Skin epidermis (tissue), 12 donors: ENCODE results near the gene TSPAN31.
"Not testable (repeated sequence)": the region's sequence is repeated elsewhere in the genome, so short reads cannot be mapped to it uniquely, and the experiment has no call there.

Experiments used
- H3K27ac ChIP-seq, 21 experiments: fragments of 200-600 bp; sonication (generic) in 11 of 21; one replicate each; pipeline ENCODE4 v1.5.0; 2020; ENCODE audit warnings: mild to moderate bottlenecking in 3 of 21, inconsistent platforms in 2 of 21, moderate library complexity in 2 of 21
- H3K4me3 ChIP-seq, 7 experiments: fragments of 200-600 bp; sonication (generic) in 2 of 7; one replicate each; pipeline ENCODE4 v1.5.0; 2020; ENCODE audit warnings: inconsistent platforms in 2 of 7, mild to moderate bottlenecking in 2 of 7, moderate library complexity in 1 of 7

TSPAN31 gene

DNA sequence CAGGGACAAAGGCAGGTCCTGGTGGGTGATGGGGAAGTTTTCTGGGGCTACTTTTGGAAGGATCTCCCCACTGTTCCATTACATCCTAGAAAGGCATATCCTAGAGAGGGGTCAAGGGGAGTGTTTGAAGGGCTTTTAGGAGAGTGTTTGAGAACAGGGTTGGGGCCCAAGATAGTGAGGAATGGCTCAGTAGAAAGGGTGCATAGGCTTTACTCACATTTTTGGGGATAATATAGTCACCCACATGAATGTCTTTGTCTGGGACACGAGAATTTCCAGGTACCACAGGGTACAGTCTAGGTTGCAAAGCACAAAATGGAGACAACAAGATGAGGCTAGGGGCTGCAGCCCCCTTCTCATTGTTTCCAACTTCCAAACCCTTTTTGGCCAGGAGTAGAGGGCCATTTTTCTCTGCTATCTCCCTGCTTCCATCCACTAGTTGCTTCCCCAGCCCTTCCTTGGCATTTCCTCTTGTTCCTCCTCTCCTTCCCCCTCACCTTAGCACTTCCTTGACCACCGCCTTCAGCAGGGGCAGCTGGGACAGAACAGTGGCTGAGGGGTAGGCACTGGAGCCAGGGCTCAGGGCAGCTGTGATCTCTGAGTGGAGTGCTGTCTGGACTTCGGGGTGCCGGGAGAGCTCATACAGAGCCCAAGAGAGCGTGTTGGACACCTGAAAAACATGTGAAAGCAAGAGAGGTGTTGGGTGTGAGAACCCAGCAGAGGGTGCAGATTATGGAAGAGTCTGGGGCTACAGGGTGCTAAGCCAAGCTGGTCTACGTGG, 19.2 kb downstream of the TSPAN31 start:
- peak overlapping the region in 2 of 7 experiments; percentile 35 to 53 for H3K4me3 ChIP-seq

DNA sequence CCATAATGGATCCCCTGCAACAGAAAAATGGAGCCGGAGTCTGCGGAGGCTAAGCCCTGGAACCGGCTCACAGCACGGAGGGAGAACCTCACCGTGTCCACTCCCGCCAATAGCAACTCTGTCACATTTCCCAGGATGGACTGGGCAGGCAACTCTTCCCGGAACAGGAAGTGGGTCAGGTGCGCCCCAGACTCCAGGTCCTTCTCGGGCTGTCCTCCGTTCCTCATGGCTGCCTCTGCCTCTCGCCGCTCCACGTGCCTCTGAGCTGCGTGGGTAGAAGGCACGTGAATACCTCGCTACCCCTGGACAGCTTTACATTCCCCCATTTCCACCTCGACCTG, 19.8 kb downstream of the TSPAN31 start:
- H3K4me3 ChIP-seq, result peak overlapping the region; percentile 27 to 53 (median 31)

More for the DNA sequence above, 19.2 kb downstream of the TSPAN31 start:
- H3K27ac ChIP-seq, result peak overlapping the region in 1 of 21 experiments; percentile 69

DNA sequence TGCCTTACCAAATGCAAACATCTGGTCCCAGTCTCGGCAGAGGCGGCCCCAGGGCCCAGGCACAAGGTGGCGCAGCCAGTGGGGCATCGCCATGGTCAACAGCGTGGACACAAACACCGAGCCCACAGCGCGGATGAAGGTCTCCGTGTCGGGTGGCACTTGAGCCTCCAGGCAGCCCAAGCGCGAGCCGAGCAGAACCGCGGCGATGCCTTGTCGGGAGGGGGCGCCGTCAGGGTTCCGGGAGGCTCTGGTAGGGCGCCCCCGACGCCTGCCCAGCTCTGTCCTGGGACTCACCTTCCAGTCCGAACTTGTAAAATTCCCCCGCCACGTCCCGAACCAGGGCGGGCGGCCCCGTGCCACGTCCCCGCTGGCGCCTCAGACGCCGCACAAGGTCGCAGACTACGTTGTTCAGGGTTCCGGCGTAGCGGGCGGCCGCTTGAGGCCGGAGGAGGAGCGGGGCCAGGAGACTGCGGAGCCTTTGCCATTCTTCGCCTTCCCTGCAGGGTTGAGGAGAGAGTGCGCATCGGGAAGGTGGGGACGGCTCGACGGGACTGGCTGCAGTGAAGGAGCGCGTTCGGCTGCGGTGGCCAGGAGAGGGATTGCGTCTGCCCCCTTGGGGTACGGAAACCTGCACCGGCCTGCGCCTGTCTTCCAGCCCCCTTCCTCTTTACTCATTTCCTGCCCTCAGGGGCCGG, 20.3 kb downstream of the TSPAN31 start:
- H3K27ac ChIP-seq, result peak overlapping the region in 6 of 21 experiments; percentile 11 to 69 (median 30)
- H3K4me3 ChIP-seq, result peak overlapping the region; percentile 27 to 53 (median 31)

More for the DNA sequence above, 19.8 kb downstream of the TSPAN31 start:
- H3K27ac ChIP-seq, result peak overlapping the region in 4 of 21 experiments; percentile 29 to 69 (median 37)

DNA sequence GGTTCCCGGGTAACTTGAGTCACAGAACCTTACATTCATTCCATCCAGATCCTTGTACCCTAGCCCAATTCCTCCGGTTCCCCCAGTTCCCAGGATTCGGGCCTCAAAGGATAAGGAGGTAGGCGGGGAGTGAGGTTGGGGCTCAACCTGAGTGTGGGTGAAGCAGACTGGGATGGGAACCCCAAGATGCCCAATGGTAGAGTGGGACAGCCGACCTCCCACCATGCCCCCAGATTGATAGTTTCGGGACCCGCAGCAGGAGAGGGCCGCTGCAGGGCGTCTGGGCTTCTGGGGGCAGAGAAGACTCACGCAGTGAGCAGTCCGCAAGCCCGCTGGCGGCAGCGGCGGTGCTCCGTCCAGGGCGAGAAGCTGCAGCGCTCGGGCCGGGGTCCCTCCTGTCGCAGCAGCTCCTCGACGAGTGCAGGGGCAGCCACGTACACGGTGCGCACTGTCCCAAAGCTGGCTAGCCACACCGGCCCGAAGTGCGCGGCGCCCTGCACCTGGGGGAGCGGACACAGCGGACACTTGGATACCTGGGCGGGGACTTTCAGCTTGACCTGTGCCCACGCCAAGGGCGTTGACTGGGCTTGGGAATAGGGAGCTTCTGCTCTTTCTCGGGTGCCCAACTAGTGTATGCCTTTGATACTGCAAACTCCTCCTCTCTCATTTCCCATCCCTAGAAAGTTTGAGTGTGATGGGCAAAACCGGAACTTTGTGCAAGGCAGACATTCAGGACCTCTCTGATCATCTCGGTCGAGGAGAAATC, 21.0 kb downstream of the TSPAN31 start:
- Histone ChIP-seq H3K4me3 (peak overlapping the region; percentile 27 to 53 (median 31)), H3K27ac (peak overlapping the region in 2 of 21 experiments; percentile 29 to 69)

DNA sequence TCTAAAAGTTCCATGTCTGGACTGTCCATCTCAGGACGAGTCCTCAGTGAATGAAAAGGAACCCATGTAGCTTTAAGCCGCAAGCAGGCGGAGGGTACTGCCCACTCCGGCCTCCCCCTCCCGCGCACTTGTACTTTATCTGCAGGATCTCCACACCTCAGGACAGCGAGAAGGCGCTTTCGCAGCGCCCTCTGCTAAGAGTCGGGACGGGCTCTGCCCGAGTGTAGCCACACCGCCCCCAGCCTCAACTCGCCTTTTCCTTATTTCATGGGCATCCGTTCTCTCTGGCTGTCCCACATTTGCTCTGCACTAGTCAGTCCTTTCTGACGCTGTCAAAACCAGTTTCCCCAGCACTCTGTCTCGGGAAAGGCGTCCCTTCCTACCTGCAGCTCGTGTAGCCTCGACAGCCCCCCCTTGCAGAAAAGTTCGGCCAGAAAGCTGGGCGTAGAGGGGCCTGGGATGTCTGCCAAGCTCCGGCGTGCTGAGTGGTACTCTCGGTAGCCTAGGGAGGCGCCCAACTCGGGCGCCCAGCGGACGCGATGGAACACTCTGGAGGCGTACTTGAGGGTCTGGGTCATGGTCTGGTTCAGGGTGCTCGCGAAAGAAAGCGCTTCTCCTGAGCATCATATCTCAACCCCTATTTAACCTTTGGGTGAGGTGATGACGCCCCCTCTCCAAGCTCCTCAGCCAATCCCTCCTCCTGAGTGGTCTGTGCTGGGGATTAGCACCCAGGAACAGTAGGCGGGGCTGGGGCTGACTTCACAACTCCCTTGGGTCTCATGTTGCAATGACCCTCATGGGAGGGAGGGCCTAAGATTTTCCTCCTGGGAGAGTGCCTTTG, 21.8 kb downstream of the TSPAN31 start, which contains the start of gene CYP27B1:
Gene CYP27B1 (minus strand): TSS at position 615 of the 841 bp plus-strand sequence. CDS start 37 bp downstream, at position 578.
- Histone ChIP-seq H3K27ac (peak within 1 kb of the TSS in 1 of 21 experiments; percentile 69), H3K4me3 (peak within 1 kb of the TSS; percentile 27 to 53 (median 31))

DNA sequence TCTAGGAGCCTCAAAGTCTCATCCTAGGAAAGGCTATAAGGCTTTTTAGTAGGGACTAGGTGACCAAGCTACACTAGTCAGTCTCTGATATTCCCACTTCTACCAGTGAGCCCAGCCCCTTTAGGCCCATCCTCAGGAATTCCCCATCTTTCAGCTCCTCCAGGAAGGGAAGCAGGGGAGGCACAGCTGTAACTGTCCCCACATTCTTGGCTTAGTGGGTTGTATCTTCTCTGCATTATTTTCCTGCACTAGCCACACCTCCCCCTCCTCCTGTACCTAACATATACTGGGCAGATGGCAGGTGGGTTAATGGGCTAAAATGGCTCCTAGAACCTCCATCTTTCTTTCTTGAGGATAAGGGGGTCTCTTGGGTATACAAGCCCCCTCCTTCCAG, 22.5 kb downstream of the TSPAN31 start:
- Histone ChIP-seq H3K27ac (no peak overlapping the region), H3K4me3 (no peak overlapping the region)

DNA sequence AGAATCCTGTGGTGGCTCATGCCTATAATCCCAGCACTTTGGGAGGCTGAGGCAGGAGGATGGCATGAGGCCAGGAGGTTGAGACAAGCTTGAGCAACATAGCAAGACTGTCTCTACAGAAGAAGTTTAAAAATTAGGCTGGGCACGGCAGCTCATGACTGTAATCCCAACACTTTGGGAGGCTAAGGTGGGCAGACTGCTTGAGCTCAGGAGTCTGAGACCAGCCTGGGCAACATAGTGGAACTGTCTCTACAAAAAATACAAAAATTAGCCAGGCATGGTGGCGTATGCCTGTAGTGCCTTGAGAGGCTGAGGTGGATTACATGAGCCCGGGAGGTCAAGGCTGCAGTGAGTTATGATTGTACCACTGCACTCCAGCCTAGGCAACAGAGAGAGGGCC, 23.0 kb downstream of the TSPAN31 start:
- no peak overlapping the region for H3K27ac ChIP-seq
- H3K4me3 ChIP-seq, result no peak overlapping the region

DNA sequence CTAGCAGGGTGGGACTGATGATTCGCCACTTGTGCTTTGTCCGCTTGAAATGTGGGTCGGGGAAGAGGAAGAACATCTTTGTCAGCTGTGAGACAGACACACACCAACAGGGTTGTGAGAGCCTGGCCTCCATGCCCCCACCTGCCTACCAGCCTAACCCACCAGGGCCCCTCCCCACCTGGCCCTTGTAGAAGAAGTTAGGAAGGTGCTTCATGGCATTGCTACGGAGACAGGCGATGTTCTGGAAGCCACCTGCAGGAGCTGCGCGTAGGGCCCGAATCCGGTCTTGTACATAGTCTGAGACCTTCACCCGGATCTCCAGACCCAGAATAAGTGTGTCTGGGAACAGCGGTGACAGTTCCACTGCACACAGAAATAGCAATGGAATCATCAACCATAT, 24.8 kb downstream of the TSPAN31 start:
- no peak overlapping the region for H3K27ac ChIP-seq
- no peak overlapping the region for H3K4me3 ChIP-seq

DNA sequence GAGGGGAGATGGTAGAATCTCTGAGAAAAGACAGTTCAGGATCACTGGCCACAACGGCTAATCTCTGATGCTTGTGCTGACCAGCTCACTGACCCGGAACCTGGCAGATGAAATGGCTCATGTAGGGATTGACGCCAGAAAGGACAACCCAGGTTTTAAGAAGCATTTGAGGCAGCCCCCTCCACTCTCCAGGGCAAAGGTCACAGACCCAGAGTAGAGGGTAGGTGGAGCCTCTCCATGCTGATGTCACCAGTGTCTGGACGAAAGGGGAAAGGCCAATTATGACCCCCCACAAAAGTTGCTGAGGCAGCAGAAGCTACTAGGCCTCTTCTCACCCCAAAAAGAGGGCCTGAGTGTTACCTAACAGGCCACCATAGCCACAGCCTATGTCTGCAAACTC, 25.9 kb downstream of the TSPAN31 start:
- H3K27ac ChIP-seq, result peak overlapping the region in 5 of 21 experiments; percentile 24 to 93 (median 87)

DNA sequence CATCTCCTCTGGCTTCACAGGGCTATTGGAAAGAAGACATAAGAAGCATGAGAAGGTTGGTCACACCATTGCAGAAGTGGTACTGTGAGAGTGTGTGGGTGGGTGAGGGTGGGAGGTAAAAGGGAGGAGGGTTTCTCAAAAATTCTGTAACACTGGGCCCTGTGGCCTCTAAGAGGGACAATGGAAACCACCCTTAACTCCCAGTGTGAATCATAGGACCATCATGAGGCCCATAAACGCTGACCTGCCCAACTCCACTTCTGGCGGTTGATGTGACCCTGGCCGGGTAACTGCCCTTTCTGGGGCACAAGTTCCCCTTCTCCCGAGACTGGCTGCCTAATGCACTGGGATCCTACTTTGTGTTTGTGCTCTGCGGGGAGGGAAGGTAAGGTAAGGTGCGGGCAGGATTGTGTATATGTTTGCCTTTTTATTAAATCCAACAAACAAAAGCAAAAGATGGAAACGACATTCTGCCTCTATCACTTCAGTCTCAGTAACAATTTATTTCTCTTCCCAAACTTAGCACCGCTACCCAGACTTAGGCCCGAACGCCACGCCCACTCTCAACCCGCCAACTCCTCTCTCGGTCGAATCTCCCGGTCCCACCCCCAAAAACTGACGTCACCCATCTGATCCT, 26.5 kb downstream of the TSPAN31 start:
- Histone ChIP-seq H3K27ac (peak overlapping the region in 20 of 21 experiments; percentile 62 to 93 (median 89)), H3K4me3 (peak overlapping the region; percentile 45 to 93 (median 74))

More for the DNA sequence above, 25.9 kb downstream of the TSPAN31 start:
- H3K4me3 ChIP-seq, result peak overlapping the region in 2 of 7 experiments; percentile 63 to 74

DNA sequence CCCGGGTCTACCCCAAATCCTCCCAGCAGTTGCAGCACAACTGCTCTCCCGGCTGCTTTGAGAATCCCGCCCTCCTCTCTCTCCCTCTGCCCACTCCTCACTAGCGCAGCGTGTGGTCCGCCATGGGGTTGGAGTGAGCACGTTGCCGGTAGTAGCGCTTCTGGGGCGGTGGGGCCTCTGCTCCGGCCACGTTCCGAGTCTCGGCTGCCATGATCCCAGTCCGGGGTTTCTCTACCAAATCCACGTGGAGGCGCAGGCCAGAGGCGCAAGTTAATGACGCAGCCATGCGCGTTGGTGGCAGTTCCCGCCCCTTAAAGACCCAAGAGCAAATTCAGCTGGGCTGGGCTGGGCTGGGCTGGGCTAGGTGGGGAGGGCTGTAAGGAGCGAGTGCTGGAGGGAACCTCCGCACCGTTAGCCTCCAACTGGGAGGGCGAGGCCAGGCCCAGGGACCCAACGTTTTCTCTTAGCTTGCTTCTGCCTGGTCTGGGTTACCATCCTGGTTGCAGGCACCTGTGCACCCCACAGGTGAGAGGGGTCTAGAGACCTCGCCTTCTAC, 27.1 kb downstream of the TSPAN31 start, which contains the start of gene METTL1:
Gene METTL1 (minus strand): TSS at position 233 of the 556 bp plus-strand sequence. CDS start 22 bp downstream, at position 211.
- H3K27ac ChIP-seq, result peak within 1 kb of the TSS; percentile 38 to 93 (median 89)
- H3K4me3 ChIP-seq, result peak within 1 kb of the TSS; percentile 45 to 93 (median 74)

DNA sequence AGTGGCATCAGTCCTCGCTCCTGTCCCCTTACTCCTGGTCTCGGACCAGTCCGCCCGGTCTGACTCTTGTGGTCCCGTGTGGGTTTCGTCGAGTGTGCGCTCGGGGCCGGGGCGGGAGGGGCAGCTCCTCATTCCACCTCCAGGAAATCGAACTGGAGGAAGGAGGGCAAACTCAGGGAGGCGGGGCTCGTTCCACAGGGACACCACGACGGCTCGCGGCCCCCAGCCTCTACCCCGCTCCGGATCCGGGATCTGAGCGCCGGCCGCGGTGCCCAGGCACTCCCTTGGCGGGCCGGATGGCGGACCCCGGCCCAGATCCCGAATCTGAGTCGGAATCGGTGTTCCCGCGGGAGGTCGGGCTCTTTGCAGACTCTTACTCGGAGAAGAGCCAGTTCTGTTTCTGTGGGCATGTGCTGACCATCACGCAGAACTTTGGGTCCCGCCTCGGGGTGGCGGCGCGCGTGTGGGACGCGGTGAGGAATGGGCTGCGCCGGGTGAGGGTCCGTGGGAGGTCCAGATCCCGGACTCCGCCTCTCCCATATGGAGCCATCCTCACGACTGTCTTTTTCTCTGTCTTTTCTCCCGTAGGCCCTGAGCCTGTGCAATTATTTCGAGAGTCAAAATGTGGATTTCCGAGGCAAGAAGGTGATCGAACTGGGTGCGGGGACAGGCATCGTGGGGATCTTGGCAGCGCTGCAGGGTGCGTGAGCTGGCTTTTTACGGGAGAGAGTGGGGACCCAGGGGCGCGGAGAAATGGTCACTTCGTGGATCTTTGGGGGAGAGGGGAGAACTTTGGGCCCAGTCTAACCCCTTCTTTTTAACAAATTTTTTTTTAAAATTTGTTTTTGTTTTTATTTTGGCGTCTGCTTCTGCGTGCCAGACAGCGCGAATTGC, 27.8 kb downstream of the TSPAN31 start, which contains the start of gene EEF1AKMT3:
Gene EEF1AKMT3 (plus strand): TSS at position 186 of the 894 bp plus-strand sequence. CDS start 111 bp downstream, at position 297.
- Histone ChIP-seq H3K27ac (peak within 1 kb of the TSS; percentile 38 to 93 (median 89)), H3K4me3 (peak within 1 kb of the TSS; percentile 45 to 93 (median 74))

DNA sequence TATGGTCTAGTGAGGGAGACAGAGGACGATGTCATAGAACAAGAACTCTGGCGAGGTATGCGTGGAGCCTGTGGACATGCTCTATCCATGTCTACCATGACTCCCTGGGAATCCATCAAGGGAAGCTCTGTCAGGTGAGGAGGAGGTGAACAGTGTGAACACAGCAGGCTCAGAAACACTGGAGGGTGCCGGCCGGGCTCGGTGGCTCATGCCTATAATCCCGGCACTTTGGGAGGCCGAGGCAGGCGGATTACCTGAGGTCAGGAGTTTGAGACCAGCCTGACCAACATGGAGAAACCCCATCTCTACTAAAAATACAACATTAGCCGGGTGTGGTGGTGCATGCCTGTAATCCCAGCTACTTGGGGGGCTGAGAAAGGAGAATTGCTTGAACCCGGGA, 29.8 kb downstream of the TSPAN31 start:
- H3K4me3 ChIP-seq, H3K27ac ChIP-seq: not testable (repeated sequence)

DNA sequence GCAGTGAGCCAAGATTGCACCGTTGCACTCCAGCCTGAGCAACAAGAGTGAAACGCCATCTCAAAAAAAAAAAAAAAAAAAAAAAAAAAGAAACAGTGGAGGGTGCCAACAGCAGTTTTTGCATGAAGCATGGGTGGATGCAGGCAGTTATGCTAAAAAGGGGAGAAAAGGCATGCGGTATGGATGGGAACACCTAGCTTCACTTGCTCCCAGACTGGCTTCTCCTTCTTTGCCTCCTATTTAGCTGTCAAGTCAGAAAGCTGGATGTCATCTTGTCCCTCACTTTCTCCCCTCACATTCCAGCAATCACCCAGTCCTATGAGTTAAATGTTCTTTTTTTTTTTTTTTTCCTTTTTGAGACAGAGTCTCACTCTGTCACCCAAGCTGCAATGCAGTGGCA, 30.2 kb downstream of the TSPAN31 start:
- Histone ChIP-seq H3K4me3 (no peak overlapping the region), H3K27ac (no peak overlapping the region)

DNA sequence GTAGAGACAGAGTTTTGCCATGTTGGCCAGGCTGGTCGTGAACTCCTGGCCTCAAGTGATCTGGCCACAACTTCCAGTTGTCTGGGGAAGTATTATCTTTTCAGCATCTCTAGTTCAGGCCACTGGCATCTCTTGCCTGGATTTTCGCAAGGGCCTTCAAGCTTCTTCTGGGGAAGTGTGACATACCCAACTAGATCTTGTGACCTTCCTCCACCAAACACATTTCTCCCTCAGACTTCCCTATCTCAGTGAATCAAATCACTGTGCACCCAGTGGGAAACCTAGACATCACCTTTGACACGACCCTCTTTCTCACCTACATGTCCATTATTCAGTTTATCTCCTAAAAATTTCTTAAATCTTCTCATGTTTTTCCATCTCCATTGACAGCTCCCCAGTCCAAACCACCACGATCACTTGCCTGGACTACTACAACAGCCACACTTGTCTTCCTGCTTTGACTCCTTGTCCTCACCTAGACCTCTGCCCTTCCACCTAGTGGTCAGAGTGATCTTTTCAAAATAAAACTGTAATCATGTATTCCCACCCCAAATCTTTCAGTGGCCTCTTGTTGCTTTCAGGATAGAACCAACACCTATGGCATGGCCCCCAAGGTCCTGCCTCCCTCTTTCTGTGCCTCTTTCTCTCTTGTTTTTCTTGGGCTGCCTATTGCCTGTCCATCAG, 30.9 kb downstream of the TSPAN31 start:
- H3K4me3 ChIP-seq, result no peak overlapping the region
- peak overlapping the region in 1 of 21 experiments; percentile 29 for H3K27ac ChIP-seq

DNA sequence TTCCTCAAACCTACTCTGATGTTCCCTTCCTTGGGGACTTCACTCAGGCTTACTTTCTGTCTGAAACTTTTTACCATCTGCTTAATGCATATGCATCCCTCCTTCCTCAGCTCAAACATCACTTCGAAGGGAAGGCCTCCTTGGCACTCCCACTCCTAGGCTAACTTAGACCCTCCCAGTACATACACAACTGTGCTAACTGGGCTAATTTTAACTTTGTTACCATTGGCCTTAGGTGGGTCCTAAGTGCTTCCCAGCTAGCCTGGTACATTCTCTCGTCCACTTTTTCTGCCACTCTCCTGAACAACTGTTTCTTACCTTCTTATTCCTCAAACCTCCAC, 31.4 kb downstream of the TSPAN31 start:
- H3K4me3 ChIP-seq, result no peak overlapping the region
- peak overlapping the region in 1 of 21 experiments; percentile 29 for H3K27ac ChIP-seq
